IPS DF 4.7 (cell line): ENCODE measurements around the gene UPF2.
"Not testable (repeated sequence)": the region's sequence is repeated elsewhere in the genome, so short reads cannot be mapped to it uniquely, and the experiment has no call there.

Experiments used
- DNase-seq: peaks from one replicate; pipeline ENCODE4 v3.0.0-alpha.2; 2013; ENCODE audit warnings: low spot score; ENCODE audit errors: extremely low read depth

The UPF2 gene

GRCh38 chr10:12042797-12043651, at the start of gene UPF2:
TSS of gene UPF2 (minus strand) at chr10:12042809. CDS start at chr10:12035423, 7,386 bp downstream.
- DNase-seq: peak; percentile 95

GRCh38 chr10:12091421-12091820, 48.8 kb upstream of the UPF2 start:
- DNase-seq: no peak

- no peak for DNase-seq
These were observed 46.3 kb upstream of the UPF2 start for GRCh38 chr10:12088919-12089318.

- DNase-seq: no peak
These were observed 39.4 kb upstream of the UPF2 start for GRCh38 chr10:12081879-12082557.

- DNase-seq: no peak
These were observed 38.9 kb upstream of the UPF2 start for GRCh38 chr10:12081470-12081869.

- DNase-seq: no peak
These were observed 35.1 kb upstream of the UPF2 start for GRCh38 chr10:12077580-12078180.

- DNase-seq: no peak
These were observed 30.9 kb upstream of the UPF2 start for GRCh38 chr10:12073526-12073925.

- not testable (repeated sequence) for DNase-seq
These were observed 28.8 kb upstream of the UPF2 start for GRCh38 chr10:12071441-12071840.

GRCh38 chr10:12068449-12069269, 26.1 kb upstream of the UPF2 start, which contains the start of gene DHTKD1:
TSS of gene DHTKD1 (plus strand) at chr10:12068954. CDS start at chr10:12069034, 80 bp downstream.
- peak; percentile 79 for DNase-seq

- no peak for DNase-seq
These were observed 24.7 kb upstream of the UPF2 start for GRCh38 chr10:12067336-12067735.

- no peak for DNase-seq
These were observed 20.8 kb upstream of the UPF2 start for GRCh38 chr10:12063483-12063818.

- DNase-seq: no peak
These were observed 20.3 kb upstream of the UPF2 start for GRCh38 chr10:12062754-12063482.

- DNase-seq: no peak
These were observed 18.5 kb upstream of the UPF2 start for GRCh38 chr10:12061124-12061523.

- DNase-seq: no peak
These were observed 14.1 kb upstream of the UPF2 start for GRCh38 chr10:12056748-12057147.

GRCh38 chr10:12055732-12056131, 13.1 kb upstream of the UPF2 start:
- DNase-seq: no peak

- DNase-seq: no peak
These were observed 8.6 kb upstream of the UPF2 start for GRCh38 chr10:12051241-12051640.

- no peak for DNase-seq
These were observed 7.9 kb upstream of the UPF2 start for GRCh38 chr10:12050528-12050927.

- no peak for DNase-seq
These were observed 5.9 kb upstream of the UPF2 start for GRCh38 chr10:12048547-12048946.

- DNase-seq: no peak
These were observed 3.0 kb upstream of the UPF2 start for GRCh38 chr10:12045596-12045995.

GRCh38 chr10:12042409-12042796, 206 bp downstream of the UPF2 start:
- DNase-seq: no peak
